ENCODE results near the gene DAPL1.

- TF ChIP-seq CTCF (IDR thresholded peaks at IDR 0.05) (no peak), POLR2A (IDR thresholded peaks at IDR 0.05) (no peak)
Observed at GRCh38 chr2:158766524-158766923, 28.6 kb upstream of the DAPL1 start.
